ENCODE measurements around the gene RBM45.
"Not testable (repeated sequence)": the region's sequence is repeated elsewhere in the genome, so short reads cannot be mapped to it uniquely, and the experiment has no call there.

Gene RBM45

DNA sequence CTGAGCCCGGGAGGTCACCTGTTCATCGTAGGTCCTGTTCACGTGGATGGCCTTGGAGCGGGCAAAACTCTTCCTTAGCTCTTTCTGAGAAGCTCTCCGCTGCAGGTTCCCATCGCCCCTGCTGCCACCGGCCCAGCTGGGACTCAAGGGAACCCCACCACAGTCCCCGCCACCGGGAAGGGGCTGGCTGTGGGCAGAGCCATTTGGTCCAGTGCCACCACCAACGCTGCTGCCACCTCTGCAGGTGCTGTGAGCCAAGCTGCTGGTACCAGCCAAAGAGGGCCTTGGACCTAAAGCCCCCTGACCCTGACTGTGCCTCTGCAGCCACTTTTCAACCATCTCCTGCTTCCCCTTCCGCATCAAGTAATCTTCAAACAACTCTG lies 40.2 kb upstream of the RBM45 start:
- H3K4me3 ChIP-seq (ENCODE audit: low read depth, low read length) = peak overlapping the region; percentile 48
- DNase-seq (ENCODE audit: low read depth) = no peak
- TF ChIP-seq, protein P1, sequence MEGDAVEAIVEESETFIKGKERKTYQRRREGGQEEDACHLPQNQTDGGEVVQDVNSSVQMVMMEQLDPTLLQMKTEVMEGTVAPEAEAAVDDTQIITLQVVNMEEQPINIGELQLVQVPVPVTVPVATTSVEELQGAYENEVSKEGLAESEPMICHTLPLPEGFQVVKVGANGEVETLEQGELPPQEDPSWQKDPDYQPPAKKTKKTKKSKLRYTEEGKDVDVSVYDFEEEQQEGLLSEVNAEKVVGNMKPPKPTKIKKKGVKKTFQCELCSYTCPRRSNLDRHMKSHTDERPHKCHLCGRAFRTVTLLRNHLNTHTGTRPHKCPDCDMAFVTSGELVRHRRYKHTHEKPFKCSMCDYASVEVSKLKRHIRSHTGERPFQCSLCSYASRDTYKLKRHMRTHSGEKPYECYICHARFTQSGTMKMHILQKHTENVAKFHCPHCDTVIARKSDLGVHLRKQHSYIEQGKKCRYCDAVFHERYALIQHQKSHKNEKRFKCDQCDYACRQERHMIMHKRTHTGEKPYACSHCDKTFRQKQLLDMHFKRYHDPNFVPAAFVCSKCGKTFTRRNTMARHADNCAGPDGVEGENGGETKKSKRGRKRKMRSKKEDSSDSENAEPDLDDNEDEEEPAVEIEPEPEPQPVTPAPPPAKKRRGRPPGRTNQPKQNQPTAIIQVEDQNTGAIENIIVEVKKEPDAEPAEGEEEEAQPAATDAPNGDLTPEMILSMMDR (IDR thresholded peaks at IDR 0.05; ENCODE audit: control insufficient read depth, extremely low read depth, insufficient read depth) = no peak

DNA sequence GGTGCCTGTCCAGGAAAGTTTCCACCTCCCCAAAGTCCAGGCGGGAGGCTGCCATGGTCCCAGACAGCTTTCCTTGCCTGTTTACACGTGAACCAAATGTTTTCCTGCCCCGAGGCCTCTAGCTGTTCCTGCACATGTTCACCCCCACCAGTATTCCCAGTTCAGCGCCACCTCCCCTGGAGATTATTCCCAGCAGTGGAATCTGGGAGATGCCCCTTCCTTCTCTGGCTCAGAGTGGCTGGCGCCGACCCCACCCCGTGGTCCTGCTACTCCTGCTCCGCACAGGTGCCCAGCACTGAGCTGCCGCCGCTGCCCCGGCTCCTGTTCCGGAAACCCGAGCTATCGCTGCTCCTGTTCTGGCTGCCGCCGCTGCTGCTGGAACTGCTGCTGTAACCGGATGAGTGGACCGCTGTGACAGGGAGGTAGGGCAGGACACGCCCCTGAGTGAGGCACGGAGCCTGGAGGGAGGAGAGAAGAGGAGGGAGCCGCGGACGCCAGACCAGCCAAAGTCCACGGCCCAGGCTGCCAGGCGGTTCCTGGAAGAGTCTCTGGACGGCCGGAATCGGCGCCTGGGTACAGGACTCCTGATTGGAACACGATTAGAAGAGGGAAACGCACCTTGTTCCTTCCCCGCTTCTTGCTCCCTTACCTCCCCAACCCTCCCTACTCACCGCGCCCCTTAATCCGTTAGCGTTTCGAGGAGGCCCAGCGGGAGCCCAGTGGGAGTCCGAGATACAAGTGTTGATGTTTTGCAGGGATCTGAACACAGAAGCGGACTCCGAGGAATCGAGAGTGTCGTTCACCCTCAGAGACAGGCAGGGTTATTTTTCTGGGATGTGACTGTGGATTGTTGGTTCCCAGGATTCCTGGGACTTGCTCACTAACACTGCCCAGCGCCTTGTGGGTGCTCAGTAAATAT lies 39.6 kb upstream of the RBM45 start, which contains the start of gene PDE11A:
PDE11A (minus strand) TSS at position 395 of the 919 bp plus-strand sequence; CDS start at position 55, 340 bp downstream.
- peak within 1 kb of the TSS; percentile 48 for H3K4me3 ChIP-seq (ENCODE audit: low read depth, low read length)
- TF ChIP-seq, protein P1 (IDR thresholded peaks at IDR 0.05; ENCODE audit: control insufficient read depth, extremely low read depth, insufficient read depth) = no peak
- DNase-seq (ENCODE audit: low read depth) = peak; percentile 69

DNA sequence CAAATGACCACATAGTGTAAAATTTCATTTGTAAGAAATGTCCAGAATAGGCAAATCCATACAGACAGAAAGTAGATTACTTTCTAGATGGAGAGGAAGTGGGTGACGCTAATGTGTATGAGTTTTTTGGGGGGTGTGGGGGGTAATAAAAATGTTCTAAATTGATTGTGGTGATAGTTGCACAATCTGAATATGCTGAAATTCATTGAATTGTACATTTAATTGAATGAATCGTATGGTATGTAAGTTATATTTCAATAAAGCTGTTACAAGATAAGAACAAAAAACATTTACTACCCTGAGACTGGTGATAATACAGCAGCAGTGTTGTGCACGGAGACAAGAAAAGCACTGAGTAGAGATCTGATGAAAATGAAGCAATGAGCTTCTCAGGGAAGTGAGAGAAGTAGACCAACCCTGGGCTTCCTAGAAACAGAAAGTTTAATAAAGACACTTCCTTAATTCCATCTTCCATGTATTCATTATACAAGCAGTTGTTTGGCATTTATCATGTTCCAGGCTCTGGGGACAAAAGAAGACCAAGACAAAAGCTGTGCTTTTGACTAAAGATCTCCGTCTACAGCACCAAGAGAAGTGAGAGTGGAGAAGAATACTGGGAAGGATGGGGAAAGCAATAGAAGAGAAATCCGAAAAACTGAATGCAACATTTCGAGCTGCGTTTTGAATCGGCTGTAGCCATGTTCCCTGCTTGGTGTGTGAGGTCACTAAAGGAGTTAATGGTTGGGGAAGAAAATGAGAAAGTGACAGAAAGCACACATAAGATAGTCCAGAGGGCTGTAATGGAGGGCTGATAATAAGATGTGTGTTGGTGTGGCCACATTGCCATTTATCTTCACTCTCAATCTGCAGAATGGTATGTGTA lies 37.9 kb upstream of the RBM45 start:
- DNase-seq (ENCODE audit: low read depth) = no peak
- TF ChIP-seq, protein P1 (IDR thresholded peaks at IDR 0.05; ENCODE audit: control insufficient read depth, extremely low read depth, insufficient read depth) = no peak
- H3K4me3 ChIP-seq (ENCODE audit: low read depth, low read length) = no peak overlapping the region

DNA sequence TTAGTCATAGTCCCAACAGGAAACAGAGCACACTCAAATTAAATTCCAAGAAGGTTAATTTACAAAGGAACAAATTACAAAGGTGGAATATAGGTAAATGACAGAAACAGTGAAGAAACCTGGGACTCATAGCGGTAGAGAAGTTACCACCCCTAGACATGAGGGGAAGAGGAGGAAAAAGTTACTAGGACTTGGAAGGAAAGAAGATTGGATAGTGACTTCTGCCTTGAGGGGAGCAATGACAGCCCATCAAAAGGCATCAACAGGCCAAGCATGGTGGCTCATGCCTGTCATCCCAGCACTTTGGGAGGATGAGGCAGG lies 37.3 kb upstream of the RBM45 start:
- H3K4me3 ChIP-seq (ENCODE audit: low read depth, low read length) = no peak overlapping the region
- no peak for DNase-seq (ENCODE audit: low read depth)
- TF ChIP-seq, protein P1 (IDR thresholded peaks at IDR 0.05; ENCODE audit: control insufficient read depth, extremely low read depth, insufficient read depth) = no peak

DNA sequence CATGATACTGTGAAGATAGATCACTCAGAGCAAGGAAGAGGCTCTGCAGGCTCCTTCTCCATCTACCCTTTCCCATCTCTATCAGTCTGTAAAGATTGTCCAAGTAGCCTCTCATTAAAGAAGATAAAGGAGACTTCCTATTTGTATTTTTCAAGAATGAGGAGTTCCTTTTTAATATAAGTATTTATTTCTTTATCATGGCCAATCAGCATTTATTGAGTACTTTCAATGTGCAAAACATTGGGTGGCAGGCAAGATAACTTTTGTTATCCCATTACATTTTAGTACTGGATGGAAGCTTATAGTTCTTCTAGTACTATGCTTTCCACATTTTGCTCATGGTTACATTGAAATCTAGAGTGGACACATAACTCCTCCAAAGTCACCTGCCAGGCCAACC lies 36.1 kb upstream of the RBM45 start:
- DNase-seq (ENCODE audit: low read depth) = no peak
- H3K4me3 ChIP-seq (ENCODE audit: low read depth, low read length) = no peak overlapping the region
- TF ChIP-seq, protein P1 (IDR thresholded peaks at IDR 0.05; ENCODE audit: control insufficient read depth, extremely low read depth, insufficient read depth) = no peak

DNA sequence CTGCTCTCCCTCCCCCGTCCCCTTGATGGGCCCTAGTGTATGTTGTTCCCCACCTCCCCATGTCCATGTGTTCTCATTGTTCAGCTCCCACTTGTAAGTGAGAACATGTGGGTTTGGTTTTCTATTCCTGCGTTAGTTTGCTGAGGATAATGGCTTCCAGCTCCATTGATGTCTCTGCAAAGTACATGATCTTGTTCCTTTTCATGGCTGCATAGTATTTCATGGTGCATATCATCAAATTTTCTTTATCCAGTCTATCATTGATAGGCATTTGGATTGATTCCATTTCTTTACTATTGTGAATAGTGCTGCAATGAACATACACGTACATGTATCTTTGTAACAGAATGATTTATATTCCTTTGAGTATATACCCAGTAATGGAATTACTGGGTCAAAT lies 33.0 kb upstream of the RBM45 start:
- H3K4me3 ChIP-seq (ENCODE audit: low read depth, low read length); DNase-seq (ENCODE audit: low read depth): not testable (repeated sequence)

DNA sequence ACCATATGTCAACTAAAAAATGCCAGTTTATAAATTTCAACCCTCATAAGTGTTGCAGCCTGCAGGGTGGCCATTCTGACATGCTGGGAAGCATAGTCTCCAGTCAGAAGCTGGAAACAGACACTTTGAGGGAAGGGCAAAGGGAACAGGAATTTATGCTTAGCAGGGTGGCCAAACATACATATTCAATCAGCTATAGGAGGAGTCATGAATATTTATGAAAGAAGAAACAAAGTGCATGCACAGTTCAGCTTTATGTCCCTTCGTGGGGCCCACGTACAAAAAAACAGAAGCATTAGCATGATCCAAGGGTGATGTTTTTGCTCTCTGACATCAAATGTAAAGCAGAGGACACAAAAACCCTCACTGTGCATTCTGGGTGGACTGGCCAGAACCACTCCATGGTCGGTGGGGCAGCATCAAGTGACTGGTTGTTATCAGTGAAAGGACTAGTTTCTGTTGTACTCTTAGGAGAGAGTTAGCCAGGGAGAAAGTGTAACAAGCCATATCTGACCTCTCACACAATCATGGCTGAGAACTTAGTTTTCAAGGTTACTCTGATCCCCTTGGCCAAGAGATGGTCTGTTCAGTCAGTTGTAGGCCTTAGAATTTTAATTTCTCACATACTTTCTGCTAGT lies 29.7 kb upstream of the RBM45 start:
- TF ChIP-seq, protein P1 (IDR thresholded peaks at IDR 0.05; ENCODE audit: control insufficient read depth, extremely low read depth, insufficient read depth) = no peak
- H3K4me3 ChIP-seq (ENCODE audit: low read depth, low read length) = no peak overlapping the region
- DNase-seq (ENCODE audit: low read depth) = no peak

All from LNCaP clone FGC (cell line).